HG03196 (cell line): ENCODE results near the gene CPSF4L.
"Not testable (repeated sequence)": the region's sequence is repeated elsewhere in the genome, so short reads cannot be mapped to it uniquely, and the experiment has no call there.

Experiments
- ATAC-seq: cut with Tn5 transposase; IDR thresholded peaks from one replicate; pipeline ENCODE4 v1.9.1; 2021; ENCODE audit not compliant: unreplicated experiment

Gene CPSF4L

GRCh38 chr17:73268582-73269328, 7.1 kb upstream of the CPSF4L start:
- no peak for ATAC-seq

GRCh38 chr17:73267648-73268537, 6.2 kb upstream of the CPSF4L start:
- no peak for ATAC-seq

GRCh38 chr17:73266796-73267195, 5.1 kb upstream of the CPSF4L start:
- ATAC-seq: no peak

GRCh38 chr17:73265646-73266640, 4.3 kb upstream of the CPSF4L start:
- no peak for ATAC-seq

GRCh38 chr17:73264448-73264847, 2.8 kb upstream of the CPSF4L start:
- ATAC-seq: not testable (repeated sequence)

- ATAC-seq: no peak
These were observed 1.3 kb upstream of the CPSF4L start for GRCh38 chr17:73262676-73263642.

- ATAC-seq: no peak
These were observed 434 bp upstream of the CPSF4L start for GRCh38 chr17:73261952-73262675.

GRCh38 chr17:73257516-73257915, 4.2 kb downstream of the CPSF4L start:
- no peak for ATAC-seq

GRCh38 chr17:73256220-73256619, 5.5 kb downstream of the CPSF4L start:
- ATAC-seq: no peak

GRCh38 chr17:73255671-73256181, 6.0 kb downstream of the CPSF4L start:
- ATAC-seq: peak; percentile 66

GRCh38 chr17:73251871-73252270, 9.8 kb downstream of the CPSF4L start:
- no peak for ATAC-seq

- no peak for ATAC-seq
These were observed 10.6 kb downstream of the CPSF4L start for GRCh38 chr17:73250851-73251640.

- no peak for ATAC-seq
These were observed 12.0 kb downstream of the CPSF4L start for GRCh38 chr17:73249700-73250099.

- no peak for ATAC-seq
These were observed 13.1 kb downstream of the CPSF4L start for GRCh38 chr17:73248532-73248931.

- no peak for ATAC-seq
These were observed 14.0 kb downstream of the CPSF4L start for GRCh38 chr17:73247726-73248125.

GRCh38 chr17:73240561-73240960, 21.1 kb downstream of the CPSF4L start:
- ATAC-seq: no peak

- ATAC-seq: no peak
These were observed 24.0 kb downstream of the CPSF4L start for GRCh38 chr17:73237714-73238113.

- ATAC-seq: no peak
These were observed 26.9 kb downstream of the CPSF4L start for GRCh38 chr17:73234736-73235135.
